Fibroblast of lung (primary cell): ENCODE data around the gene SYNDIG1. TPM values are rescaled to one million over a fixed set of nuclear protein-coding genes. Genes with fewer than 3 reads are reported as not detected.

Experiments
- DNase-seq, 2 donors: peaks; one replicate each; pipeline versions ENCODE4 v3.0.0 to v3.0.0-alpha.2; 2010; ENCODE audit warnings: low read depth in 2 of 2
- H2AFZ ChIP-seq: 2 replicates; pipeline ENCODE4 v1.5.1; 2012; ENCODE audit warnings: low read length, control low read depth, inconsistent platforms
- H3K27ac ChIP-seq: 2 replicates; pipeline ENCODE4 v1.5.1; 2011; ENCODE audit warnings: low read length, control low read depth; ENCODE audit not compliant: insufficient read depth
- H3K27me3 ChIP-seq: 2 replicates; pipeline ENCODE4 v1.5.1; 2011; ENCODE audit warnings: mild to moderate bottlenecking, low read length; ENCODE audit not compliant: control insufficient read depth, insufficient read depth
- H3K36me3 ChIP-seq: 2 replicates; pipeline ENCODE4 v1.5.1; 2011; ENCODE audit warnings: low read length; ENCODE audit not compliant: control insufficient read depth, insufficient read depth
- H3K4me1 ChIP-seq: 2 replicates; pipeline ENCODE4 v1.5.1; 2011; ENCODE audit warnings: low read length; ENCODE audit not compliant: control insufficient read depth, insufficient read depth; ENCODE audit errors: extremely low read depth
- H3K4me2 ChIP-seq: 2 replicates; pipeline ENCODE4 v1.5.1; 2011; ENCODE audit warnings: low read length, control low read depth; ENCODE audit not compliant: insufficient read depth; ENCODE audit errors: extremely low read depth
- H3K4me3 ChIP-seq, 4 experiments: fragments of 200-600 bp in 1 of 4; sonication (generic) in 1 of 4; replicated peaks in 1 of 4; 2 replicates each; pipeline ENCODE4 v1.5.1; 2011 to 2016; ENCODE audit warnings: low read length in 4 of 4, low read depth in 3 of 4, mild to moderate bottlenecking in 3 of 4, control low read depth in 2 of 4, inconsistent platforms in 1 of 4, mixed read lengths in 1 of 4; ENCODE audit not compliant: insufficient read depth in 1 of 4; ENCODE audit errors: control extremely low read depth in 1 of 4
- H3K79me2 ChIP-seq: 2 replicates; pipeline ENCODE4 v1.5.1; 2012; ENCODE audit warnings: mild to moderate bottlenecking, low read length, inconsistent platforms; ENCODE audit not compliant: control insufficient read depth, insufficient read depth
- H3K9ac ChIP-seq: 2 replicates; pipeline ENCODE4 v1.5.1; 2011; ENCODE audit warnings: mild to moderate bottlenecking, low read length, control low read depth; ENCODE audit not compliant: insufficient read depth
- H3K9me3 ChIP-seq: 2 replicates; pipeline ENCODE4 v1.5.1; 2012; ENCODE audit warnings: low read depth, low read length; ENCODE audit not compliant: control insufficient read depth, insufficient read depth
- H4K20me1 ChIP-seq: 2 replicates; pipeline ENCODE4 v1.5.1; 2011; ENCODE audit warnings: low read length; ENCODE audit not compliant: control insufficient read depth, insufficient read depth; ENCODE audit errors: extremely low read depth
- EZH2 ChIP-seq: IDR thresholded peaks from 2 replicates; pipeline ENCODE4 v1.5.1; 2012; ENCODE audit warnings: low read length, control low read depth, mild to moderate bottlenecking; ENCODE audit errors: missing control alignments
- polyA plus RNA-seq, 2 donors: library from polyadenylated mRNA; depleted of rRNA in 1 of 2; stranded (reverse) in 1 of 2; unstranded in 1 of 2; fragments of >200 nt; gene quantifications; 2 replicates each; pipeline ENCODE4 v1.2.1, GENCODE V29; 2011 to 2012; ENCODE audit warnings: missing spikeins in 1 of 2
- total RNA-seq: library from RNA; depleted of rRNA; stranded (reverse); fragments of >200 nt; gene quantifications from 2 replicates; pipeline ENCODE4 v1.2.1, GENCODE V29; 2014
- TF ChIP-seq, protein P1 (sequence below), 2 donors: IDR thresholded peaks in 1 of 2; conservative IDR thresholded peaks in 1 of 2; 1 replicate in 1 of 2; 2 replicates in 1 of 2; pipeline ENCODE4 v1.5.1; 2011 to 2012; ENCODE audit warnings: low read length in 2 of 2, control low read depth in 1 of 2, inconsistent platforms in 1 of 2, low read depth in 1 of 2, mild to moderate bottlenecking in 1 of 2

Gene SYNDIG1
- total and polyA plus RNA-seq, 2 donors (not counting 1 experiment from before 2014, with no cell fraction given), result 0.02 to 0.17 TPM

DNA sequence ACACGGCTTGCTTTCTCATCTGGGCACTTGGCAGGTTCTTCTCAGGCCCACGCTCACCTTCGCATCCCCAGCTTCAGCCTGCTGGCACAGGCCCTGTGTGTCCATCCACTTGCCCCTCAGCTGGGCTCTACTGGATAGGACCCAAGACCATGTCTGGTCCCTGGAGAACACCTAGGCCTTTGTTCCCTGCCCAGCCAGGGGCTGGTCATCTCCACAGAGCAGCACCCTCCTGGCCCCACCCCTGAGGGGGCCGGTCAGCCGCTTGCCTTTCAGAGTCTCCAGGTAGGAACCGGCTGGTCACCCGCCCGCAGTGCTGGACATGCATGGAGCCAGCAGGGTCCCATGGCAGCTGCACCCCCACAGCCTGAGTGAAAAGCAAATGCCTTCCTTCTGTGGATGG lies 191.2 kb downstream of the SYNDIG1 start:
- Histone ChIP-seq H3K79me2 (no peaks in the 10 kb centered on the region), H3K4me1 (peaks cover 9% of the 10 kb centered on the region), H2AFZ (no peak overlapping the region), H3K27ac (no peak overlapping the region), H3K9me3 (no peaks in the 10 kb centered on the region), H3K4me3 (no peak overlapping the region), H3K36me3 (no peaks in the 10 kb centered on the region), H3K27me3 (no peaks in the 10 kb centered on the region), H3K4me2 (no peak overlapping the region), H4K20me1 (no peaks in the 10 kb centered on the region), H3K9ac (no peak overlapping the region)
- TF ChIP-seq, protein P1, sequence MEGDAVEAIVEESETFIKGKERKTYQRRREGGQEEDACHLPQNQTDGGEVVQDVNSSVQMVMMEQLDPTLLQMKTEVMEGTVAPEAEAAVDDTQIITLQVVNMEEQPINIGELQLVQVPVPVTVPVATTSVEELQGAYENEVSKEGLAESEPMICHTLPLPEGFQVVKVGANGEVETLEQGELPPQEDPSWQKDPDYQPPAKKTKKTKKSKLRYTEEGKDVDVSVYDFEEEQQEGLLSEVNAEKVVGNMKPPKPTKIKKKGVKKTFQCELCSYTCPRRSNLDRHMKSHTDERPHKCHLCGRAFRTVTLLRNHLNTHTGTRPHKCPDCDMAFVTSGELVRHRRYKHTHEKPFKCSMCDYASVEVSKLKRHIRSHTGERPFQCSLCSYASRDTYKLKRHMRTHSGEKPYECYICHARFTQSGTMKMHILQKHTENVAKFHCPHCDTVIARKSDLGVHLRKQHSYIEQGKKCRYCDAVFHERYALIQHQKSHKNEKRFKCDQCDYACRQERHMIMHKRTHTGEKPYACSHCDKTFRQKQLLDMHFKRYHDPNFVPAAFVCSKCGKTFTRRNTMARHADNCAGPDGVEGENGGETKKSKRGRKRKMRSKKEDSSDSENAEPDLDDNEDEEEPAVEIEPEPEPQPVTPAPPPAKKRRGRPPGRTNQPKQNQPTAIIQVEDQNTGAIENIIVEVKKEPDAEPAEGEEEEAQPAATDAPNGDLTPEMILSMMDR (conservative IDR thresholded peaks at IDR 0.05 in 1 of 2, IDR thresholded peaks at IDR 0.05 in 1 of 2; ENCODE audit: low read depth in 1 of 2, low read length in 2 of 2), result no peak
- DNase-seq, result no peak

DNA sequence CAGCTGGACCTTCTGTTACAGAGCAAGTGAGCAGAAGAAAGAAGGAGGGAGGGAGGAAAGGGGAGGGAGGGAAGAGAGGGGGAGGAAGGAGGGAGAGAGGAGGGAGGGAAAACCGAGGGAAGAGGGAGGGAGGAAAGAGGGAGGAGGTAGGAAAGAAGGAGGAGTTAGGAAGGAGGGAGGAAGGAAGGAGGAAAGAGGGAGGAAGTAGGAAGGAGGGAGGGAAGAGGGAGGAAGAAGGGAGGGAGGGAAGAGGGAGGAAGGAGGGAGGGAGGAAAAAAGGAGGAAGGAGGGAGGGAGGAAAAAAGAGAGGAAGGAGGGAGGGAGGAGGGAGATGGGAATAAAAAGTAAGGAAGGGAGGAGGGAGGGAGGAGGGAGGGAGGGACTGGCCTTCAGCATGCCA lies 191.8 kb downstream of the SYNDIG1 start:
- no peak overlapping the region for H2AFZ ChIP-seq
- no peak for TF ChIP-seq EZH2
- TF ChIP-seq, protein P1 (conservative IDR thresholded peaks at IDR 0.05 in 1 of 2, IDR thresholded peaks at IDR 0.05 in 1 of 2; ENCODE audit: low read depth in 1 of 2, low read length in 2 of 2), result no peak
- no peak overlapping the region for H3K4me3 ChIP-seq
- H3K9ac ChIP-seq, result no peak overlapping the region
- H3K9me3 ChIP-seq, result no peaks in the 10 kb centered on the region
- peaks cover 9% of the 10 kb centered on the region for H3K4me1 ChIP-seq
- H3K27me3 ChIP-seq, result no peaks in the 10 kb centered on the region
- no peak overlapping the region for H3K4me2 ChIP-seq
- no peak for DNase-seq
- H3K79me2 ChIP-seq, result no peaks in the 10 kb centered on the region
- no peak overlapping the region for H3K27ac ChIP-seq
- no peaks in the 10 kb centered on the region for H3K36me3 ChIP-seq
- H4K20me1 ChIP-seq, result no peaks in the 10 kb centered on the region

DNA sequence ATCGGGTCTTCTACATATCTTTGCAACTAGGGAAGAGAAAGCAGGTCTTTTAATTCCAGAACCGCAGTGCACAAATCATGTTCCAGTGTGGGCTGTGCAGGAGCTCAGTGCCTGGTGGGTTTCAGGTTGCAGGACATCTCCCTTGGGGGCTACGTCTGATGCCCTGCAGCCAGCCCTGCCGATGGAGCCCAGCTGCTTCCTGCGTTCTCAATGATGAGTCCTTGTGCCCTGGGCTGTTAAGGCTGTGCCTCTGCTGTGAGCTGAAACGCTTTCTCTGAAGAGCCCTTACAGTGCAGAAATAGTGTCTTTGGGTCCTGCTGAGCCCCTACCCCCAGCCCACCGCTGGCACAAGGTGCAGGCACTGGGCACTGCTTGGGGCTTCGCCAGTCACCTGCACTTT lies 192.9 kb downstream of the SYNDIG1 start:
- no peak for DNase-seq
- Histone ChIP-seq H2AFZ (no peak overlapping the region), H3K27me3 (no peaks in the 10 kb centered on the region), H3K36me3 (no peaks in the 10 kb centered on the region), H3K4me3 (no peak overlapping the region), H3K27ac (no peak overlapping the region), H3K9ac (no peak overlapping the region), H3K4me2 (no peak overlapping the region), H3K4me1 (peaks cover 9% of the 10 kb centered on the region), H4K20me1 (no peaks in the 10 kb centered on the region), H3K9me3 (no peaks in the 10 kb centered on the region), H3K79me2 (no peaks in the 10 kb centered on the region)
- no peak for TF ChIP-seq EZH2
- TF ChIP-seq, protein P1 (conservative IDR thresholded peaks at IDR 0.05 in 1 of 2, IDR thresholded peaks at IDR 0.05 in 1 of 2; ENCODE audit: low read depth in 1 of 2, low read length in 2 of 2), result no peak
